ENCODE data around the gene FBXL13.
"Not testable (repeated sequence)": the region's sequence is repeated elsewhere in the genome, so short reads cannot be mapped to it uniquely, and the experiment has no call there.

The FBXL13 gene

DNA sequence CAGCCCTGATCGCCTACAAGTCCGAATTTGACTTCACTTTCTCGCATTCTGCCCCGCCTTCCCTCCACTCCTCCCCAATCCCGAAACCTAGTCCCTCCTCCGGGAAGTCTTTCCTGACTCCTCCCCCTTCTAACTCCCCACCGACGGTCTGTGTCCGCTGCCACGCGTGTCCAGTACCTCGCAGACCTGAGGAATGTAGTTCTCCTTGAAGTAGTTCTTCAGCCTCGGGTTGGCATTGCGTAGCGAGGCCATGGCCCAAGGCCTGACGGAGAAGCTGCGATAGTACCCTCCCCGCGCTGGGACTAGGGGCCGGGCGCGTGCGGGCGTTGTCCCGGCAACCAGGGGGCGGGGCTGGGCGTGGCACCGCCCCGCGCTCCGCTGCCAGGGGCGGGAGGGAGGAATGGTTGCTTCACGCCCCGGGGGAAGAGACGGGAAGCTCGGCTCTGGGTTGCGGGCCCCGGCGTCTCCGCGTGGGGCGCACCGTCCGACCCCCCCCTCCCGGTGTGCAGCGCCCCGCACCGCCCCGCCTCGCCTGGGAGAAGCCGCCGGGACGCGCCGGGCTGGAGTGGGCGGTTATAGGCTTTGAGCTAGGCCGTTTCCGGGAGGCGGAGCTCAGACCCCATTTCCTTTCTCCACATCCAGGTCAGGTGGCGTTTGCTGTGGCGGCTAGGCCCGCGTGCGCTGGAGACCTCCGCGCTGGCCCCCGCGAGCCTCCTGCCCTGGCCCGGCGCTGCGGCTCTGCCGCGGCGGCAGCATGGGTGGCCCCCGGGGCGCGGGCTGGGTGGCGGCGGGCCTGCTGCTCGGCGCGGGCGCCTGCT lies at the start of gene FBXL13, which contains the start of gene ARMC10:
Gene FBXL13, minus strand, starts transcription at position 278 of the 818 bp plus-strand sequence.
Gene ARMC10, plus strand, starts transcription at position 622 of the 818 bp plus-strand sequence. Its CDS starts 133 bp downstream, at position 755.
- DNase-seq = peak; percentile 90 to 93

DNA sequence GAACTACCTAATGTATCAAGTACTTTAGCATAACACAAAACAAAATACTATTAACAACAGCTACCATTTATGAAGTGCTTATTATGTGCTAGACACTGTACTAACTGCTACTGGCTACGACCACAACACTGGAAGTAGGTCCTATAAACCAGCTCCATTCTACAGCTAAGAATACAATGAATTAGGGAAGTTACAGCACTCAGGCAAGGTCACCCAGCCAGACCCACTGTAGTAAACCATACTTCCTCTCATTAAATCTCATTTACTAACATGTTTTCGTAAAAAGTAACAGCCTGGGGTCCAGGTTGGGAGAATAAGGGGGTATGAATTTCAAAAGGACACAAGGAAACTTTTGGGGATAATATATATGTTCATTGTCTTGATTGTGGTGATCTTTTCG lies 48.9 kb upstream of the FBXL13 start:
- no peak for DNase-seq

DNA sequence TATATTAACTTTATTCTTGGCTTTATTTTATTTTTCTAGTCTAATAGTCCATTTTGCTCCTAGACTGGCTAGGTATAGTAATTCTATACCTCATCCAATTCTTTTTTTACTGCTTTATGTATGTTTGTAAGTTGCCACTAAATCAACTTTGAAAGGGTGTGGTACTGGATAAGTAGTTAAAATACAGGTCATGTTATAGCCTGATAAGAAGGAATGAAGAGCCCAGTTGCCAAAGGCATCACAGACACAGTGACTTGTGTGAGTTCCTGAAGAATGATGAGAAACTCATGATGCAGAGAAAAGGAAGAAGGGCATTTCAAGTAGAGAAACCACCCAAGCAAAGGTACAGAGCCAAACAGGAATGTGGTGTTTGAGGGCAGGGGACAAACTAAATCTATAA lies 47.0 kb upstream of the FBXL13 start:
- DNase-seq = no peak

DNA sequence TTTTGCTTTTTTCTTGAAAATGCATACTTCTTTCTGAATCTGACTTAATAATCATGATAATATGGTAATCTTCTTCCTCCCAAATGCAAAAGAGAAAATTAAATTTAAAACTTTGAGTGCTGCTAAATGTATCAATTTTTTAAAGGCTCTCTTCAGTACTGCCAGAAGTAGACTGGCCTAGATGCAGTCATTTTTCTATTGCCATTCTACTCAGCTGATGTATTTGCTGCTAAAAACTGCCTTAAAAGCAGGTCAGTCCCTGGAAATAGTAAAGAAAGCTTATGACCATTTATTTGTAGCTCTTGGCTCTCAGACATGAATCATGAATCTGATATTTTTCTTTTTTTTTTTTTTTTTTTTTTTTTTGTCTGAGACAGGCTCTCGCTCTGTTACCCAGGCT lies 45.8 kb upstream of the FBXL13 start:
- DNase-seq = no peak

DNA sequence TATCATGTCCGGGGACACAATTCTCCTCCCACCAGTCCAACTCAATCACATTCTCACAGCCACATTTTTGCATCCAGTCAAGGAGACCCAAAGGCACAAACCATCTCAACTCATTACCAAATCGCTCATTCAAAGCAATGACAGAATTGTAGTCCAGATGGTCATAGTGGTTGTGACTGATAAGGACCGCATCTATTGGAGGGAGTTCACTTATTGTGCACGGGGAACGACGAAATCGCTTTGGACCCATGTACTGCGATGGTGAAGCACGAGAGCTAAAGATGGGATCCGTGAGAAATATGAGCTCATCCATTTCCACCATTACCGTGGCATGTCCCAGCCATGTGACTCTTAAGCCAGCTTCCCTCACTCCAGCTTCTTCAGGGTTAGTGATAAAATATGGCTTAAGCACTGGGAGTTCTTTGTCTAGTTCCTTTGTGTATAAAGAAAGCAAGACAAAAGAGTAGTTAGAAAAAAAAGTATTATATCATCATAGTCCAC lies 45.2 kb upstream of the FBXL13 start:
- no peak for DNase-seq

DNA sequence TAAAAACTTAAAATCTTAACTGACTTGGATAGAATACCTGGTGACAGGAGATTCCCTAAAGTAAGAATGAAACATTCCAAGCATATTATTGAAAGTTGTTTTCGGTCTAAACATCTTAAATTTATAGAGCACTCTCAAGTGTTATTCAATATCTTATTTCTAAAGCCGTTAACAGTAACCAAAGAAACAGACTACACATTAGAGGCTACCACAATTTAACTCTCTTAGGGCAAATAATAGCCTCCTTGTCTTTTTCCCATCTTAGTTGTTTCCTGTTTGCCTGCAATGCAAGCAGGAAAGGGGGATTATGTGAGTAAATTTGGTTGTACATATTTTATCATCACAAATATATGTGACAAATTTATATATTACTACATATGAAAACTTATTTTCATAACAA lies 42.9 kb upstream of the FBXL13 start:
- no peak for DNase-seq

DNA sequence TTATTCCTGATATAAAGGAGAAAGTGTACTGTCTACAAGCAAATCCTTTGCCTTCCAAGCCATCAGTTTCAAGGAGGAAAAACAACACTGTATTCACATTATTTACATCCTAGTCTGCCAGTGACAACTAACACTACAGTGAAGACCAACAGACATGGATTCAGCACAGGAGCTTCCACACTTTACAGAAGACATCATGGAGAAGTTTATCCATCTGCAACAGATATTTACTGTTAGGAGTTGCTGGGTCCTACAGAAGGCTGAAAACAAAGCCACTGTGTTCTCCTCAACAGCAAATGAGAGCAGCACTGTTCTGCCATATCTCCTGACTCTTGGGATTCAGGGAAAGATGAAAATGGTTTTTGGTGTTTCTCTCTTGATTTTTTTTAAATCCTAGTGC lies 42.4 kb upstream of the FBXL13 start:
- DNase-seq = no peak

DNA sequence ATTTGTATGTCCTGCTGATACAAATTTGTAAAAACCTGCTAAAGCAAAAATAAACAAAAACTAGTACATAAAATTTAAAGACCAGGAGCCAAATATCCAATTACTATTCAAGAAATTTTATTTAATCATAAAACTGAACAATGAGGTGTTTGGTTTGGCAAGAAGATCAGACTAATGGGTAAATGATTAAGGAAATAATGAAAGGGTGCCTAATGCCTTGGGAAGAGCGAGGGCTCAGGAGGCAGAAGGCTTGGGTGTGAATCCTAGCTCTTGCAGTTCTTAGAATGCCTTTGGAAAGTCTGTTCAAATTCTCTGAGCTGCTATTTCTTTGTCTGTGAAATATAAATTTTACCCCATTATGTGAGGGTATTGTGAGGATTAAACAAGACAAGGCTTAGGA lies 41.9 kb upstream of the FBXL13 start:
- DNase-seq = no peak

DNA sequence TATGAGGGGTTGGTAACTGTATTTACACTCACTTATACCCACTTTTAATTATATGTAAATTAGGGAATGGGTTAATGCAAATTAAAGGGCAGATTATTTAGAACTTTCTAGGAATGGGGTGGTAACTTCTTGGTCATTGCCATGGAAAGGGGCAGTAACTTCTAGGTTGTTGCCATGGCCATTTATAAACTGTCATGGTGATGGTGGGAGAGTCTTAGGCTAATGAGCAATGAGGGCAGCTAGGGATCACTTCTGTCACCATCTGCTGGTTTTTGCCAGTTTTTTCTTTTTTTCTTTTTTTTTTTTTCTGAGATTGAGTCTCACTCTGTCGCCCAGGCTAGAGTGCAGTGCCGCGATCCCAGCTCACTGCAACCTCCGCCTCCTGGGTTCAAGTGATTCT lies 41.2 kb upstream of the FBXL13 start:
- DNase-seq = no peak

DNA sequence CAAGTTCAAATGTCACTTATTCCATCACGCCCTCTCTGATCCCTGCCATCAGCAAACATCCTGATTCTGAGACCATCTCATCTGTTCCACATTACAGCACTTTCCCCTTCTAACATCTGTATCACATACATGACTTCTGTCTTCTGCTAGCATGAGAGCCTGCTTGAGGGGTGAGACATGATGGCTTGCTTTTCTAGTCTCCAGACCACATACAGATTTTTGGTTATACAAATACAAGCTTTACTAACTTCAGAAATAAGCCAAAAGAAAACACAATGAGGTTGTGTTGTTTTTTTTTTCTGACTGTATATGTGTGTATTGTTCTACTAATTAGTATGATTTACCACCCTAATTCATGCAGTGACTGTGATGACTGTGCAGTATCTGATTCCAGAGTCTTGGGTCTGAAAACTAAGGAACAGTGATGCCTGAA lies 40.0 kb upstream of the FBXL13 start:
- DNase-seq = no peak

DNA sequence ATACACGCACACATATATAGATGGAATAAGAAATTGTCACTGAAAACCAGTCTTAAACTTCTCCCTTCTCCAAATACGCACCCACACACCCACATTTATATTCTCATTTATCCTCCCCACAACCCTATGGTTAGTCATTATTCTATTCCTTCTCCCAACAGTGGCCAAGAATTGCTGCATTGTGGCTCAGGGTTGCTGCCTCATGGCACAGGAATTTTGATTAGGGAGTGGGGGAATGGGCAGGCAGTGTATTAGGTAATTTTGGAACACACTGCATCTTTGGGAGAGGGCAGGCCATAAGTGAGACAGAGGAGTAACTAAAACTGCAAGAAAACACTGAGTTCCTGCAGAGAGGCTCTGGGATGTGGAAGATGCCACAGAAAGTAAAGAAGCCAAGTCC lies 38.6 kb upstream of the FBXL13 start:
- DNase-seq = no peak

DNA sequence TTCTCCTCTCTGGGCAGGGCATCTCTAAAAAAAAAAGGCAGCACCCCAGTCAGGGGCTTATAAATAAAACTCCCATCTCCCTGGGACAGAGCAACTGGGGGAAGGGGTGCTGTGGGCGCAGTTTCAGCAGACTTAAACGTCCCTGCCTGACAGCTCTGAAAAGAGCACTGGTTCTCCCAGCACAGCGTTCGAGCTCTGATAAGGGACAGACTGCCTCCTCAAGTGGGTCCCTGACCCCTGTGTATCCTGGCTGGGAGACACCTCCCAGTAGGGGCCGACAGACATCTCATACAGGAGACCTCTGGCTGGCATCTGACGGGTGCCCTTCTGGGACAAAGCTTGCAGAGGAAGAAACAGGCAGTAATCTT lies 32.1 kb upstream of the FBXL13 start:
- DNase-seq = not testable (repeated sequence)

DNA sequence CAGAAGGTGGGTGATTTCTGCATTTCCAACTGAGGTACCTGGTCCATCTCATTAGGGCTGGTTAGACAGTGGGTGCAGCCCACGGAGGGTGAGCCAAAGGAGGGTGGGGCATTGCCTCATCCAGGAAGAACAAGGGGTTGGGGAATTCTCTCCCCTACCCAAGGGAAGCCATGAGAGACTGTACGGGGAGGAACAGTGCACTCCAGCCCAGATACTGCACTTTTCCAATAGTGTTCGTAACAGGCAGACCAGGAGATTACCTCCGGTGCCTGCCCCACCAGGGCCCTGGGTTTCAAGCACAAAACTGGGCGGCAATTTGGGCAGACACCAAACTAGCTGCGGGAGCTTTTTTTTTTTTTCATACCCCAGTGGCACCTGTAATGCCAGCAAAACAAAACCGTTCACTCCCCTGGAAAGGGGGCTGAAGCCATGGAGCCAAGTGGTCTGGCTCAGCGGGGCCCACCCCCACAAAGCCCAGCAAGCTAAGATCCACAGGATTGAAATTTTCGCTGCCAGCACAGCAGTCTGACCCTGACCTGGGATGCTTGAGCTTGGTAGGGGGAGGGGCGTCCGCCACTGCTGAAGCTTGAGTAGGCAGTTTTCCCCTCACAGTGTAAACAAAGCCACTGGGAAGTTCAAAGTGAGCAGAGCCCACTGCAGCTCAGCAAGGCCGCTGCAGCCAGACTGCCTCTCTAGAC lies 31.6 kb upstream of the FBXL13 start:
- no peak for DNase-seq

DNA sequence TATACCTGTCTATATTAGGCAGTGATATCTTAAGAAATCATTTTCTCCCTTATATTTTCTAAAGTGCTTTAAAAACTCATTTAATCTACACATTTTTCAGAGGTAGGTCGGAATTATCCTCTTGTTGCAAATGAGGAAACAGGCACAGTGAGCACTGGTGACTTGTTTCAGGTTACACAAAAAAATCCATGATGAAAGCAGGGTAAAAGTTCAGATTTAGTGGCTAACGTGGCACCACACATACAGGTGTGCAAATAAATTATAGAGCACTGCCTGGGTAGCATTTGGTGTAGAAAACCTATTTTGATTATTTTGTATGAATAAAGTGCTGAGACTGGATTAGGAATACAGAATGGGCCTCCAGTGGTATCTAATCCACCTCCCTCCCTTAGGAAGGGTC lies 26.9 kb upstream of the FBXL13 start:
- DNase-seq = no peak

DNA sequence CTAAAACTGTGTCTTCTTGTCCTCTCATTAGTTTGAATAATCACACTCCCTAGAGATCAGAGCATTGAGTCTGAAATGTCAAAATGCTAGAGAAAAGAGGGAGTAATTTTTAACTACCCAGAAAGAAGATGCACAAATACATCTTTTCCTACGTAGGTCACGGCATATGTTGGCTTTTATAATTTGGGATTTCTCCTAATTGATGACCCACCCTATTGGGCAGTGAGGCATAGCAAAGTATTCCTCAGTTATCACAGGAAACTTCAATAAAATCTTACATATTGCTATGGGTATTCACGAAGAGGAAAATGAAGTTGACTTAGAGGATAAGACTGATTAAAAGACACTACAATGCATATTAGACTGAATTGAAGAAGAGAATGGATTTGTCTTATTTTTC lies 25.8 kb upstream of the FBXL13 start:
- no peak for DNase-seq

DNA sequence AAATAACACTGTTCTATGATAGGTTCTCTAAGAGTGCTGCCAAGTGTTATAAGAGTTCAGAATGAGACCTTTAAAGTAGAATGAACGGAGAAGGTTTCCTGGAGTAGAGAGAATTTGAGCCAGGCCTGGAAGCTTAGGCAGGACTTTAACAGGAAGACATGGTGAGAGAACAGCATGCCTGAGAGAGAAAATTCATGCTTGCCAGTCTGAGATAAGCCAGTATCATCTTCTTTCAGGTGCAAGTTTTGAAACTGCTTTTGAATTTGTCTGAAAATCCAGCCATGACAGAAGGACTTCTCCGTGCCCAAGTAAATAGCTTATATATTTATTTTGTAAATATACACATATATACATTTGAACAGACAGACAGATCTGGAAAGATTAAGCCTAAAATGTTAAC lies 22.4 kb upstream of the FBXL13 start:
- DNase-seq = no peak

DNA sequence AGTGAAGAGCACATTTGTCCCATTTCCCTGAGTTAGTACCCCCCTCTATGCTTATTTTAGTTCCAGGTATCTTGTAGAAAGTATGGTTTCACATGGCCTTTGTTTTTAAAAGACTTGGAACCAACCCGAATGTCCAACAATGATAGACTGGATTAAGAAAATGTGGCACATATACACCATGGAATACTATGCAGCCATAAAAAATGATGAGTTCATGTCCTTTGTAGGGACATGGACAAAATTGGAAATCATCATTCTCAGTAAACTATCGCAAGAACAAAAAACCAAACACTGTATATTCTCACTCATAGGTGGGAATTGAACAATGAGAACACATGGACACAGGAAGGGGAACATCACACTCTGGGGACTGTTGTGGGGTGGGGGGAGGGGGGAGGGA lies 21.0 kb upstream of the FBXL13 start:
- DNase-seq = not testable (repeated sequence)

DNA sequence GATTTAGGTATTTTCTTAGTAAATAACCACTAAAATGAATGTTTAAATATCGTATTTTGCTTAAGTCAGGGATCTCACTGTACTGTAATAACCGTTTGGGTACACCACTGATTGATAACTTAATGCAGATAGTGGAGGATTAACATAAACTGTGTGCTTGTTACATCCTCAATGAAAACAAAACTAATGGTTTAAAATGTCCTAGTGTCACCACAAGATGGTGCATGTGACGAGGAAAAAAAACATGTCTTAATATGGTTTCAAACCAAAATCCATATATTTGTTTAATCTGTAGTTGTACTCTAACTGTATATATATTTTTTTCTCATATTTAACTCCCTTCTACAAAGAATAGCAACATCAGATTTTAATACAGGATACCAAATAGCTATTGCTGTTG lies 19.5 kb upstream of the FBXL13 start:
- DNase-seq = no peak

DNA sequence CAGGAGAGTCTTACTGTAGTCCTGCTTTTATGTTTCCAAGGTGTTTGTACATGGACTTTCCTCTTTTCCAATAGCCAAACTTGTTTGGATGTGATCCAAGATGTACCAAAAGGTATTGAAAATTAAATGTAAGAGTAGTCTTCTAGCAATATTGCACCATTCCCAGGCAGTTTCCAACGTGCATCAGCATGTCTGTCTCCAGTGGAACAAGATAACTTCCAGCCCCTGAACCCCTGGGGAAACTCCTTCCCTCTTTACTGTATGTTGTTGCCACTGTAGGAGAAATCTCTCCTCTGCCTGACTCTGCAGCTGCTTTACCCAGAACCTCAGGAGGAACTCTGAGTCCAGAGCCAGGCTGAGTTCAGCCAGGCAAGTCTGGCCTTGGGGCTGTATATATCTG lies 18.8 kb upstream of the FBXL13 start:
- no peak for DNase-seq

DNA sequence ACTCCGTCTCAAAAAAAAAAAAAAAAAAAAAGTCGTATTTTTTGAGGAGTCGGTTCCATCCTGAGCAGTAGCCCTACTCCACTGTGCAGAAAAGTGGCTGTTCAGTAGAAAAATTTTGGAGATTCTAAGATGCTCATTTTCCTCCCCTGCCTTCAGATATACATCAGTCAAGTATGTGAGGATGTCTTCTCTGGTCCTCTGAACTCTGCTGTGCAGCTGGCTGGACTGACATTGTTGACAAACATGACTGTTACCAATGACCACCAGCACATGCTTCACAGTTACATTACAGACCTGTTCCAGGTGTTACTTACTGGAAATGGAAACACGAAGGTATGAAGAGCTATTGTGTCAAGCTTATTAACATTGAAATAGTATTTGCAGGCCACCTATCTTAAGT lies 17.7 kb upstream of the FBXL13 start:
- DNase-seq = not testable (repeated sequence)

DNA sequence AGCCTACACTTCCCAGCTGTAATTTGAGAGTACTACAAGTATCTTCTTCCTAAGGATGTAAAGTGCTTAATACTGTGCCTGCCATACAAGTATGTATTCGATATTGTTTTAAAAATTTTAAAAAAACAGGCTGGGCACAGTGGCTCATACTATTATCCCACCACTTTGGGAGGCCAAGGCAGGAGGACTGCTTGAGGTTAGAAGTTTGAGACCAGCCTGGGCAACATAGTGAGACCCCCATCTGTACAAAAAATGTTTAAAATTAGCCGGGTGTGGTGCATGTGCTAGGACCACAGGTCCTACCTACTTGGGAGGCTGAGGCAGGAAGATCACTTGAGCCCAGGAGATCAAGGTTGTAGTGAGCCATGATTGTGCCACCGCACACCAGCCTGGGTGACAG lies 8.6 kb upstream of the FBXL13 start:
- no peak for DNase-seq

DNA sequence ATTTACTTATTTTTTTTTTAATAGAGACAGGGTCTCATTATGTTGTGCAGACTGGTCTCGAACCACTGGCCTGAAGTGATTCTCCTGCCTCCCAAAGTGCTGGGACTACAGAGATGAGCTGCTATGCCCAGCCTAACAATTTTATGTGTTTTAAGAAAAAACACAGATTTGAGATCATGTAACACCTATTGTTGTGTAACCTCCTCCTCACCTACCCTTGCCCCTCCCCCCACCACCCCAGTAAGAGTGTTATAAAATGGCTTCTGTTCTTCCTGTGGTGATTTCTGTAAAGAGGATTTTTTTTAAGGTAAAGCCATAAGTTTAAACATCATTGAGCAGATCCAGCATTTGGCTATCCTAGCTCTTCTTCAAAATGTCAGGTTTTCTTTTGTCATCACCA lies 7.9 kb upstream of the FBXL13 start:
- DNase-seq = no peak

DNA sequence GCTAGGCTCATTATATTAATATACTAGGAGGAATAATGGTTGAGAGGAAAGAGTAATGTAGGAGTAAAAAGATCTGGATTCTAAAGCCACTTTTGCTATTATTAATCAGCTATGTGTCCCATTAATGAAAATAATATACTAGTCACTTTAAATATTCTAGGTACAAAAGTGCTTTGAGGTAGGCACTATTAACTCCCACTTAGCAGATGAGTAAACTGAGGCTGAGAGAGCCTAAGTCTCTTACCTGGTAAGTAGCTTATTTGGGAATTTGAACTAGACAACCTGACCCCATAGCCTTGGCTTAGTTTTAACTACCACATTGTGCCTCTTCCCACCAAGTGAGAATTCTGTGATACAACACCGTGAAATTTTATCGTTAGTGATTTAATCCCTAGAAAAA lies 6.3 kb upstream of the FBXL13 start:
- DNase-seq = no peak

DNA sequence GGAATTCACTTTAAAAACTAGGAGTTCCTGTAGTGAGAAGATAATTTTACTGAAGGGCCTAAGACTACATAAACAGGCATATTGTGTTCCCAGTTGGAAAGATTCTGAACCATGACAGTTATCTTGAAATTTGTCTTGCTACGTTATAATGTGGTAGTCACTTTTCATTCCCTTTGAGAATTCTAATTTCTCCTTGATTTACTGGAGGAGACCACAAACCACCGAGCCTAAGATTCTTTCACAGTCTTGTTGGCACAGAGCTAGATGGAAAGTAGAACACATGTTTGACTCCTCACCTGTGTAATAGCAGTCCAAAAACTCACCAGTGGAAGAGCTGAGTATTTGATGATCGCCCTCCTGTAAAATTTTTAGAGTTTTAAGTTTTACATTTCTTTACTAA lies 5.2 kb upstream of the FBXL13 start:
- DNase-seq = no peak

Measured in CD4-positive, alpha-beta T cell treated with Interferon alpha-2 for 1 hour (primary cell).